PC-3 (cell line): ENCODE measurements around the gene CALML6. TPM values are rescaled to one million over a fixed set of nuclear protein-coding genes. Genes with fewer than 3 reads are reported as not detected.

Experiments
- ATAC-seq: fragments of 200-7000 bp; cut with Tn5 transposase; 2 replicates; pipeline ENCODE4 v1.9.1; 2020; ENCODE audit warnings: mild to moderate bottlenecking, moderate library complexity
- BruUV-seq: library from RNA; stranded (reverse); fragments of 400-500 nt; replicated peaks from 2 replicates; lab custom pipeline; 2021; lab: Mats Ljungman, UMichigan
- CTCF ChIA-PET: fragments of 300-600 bp; sonication (Branson Sonifier 250); formaldehyde crosslinking; loops from one replicate; lab custom pipeline; 2022; ENCODE audit warnings: antibody characterized with exemption; lab: Charles Lee
- POLR2A ChIA-PET: fragments of 300-600 bp; sonication (Branson Sonifier 250); formaldehyde crosslinking; loops from one replicate; lab custom pipeline; 2022; ENCODE audit warnings: antibody characterized with exemption; ENCODE audit not compliant: unreplicated experiment; lab: Charles Lee
- DNase-seq: peaks from one replicate; pipeline ENCODE4 v3.0.0-alpha.2; 2015
- H2AFZ ChIP-seq: fragments of 300-600 bp; sonication (generic); 2 replicates; pipeline ENCODE4 v1.6.0; 2016; ENCODE audit warnings: antibody characterized with exemption, low read length
- H3F3A ChIP-seq: fragments of 300-600 bp; sonication (generic); one replicate; pipeline ENCODE4 v1.6.0; 2017; ENCODE audit warnings: antibody characterized with exemption, low read length, control low read depth, mild to moderate bottlenecking; ENCODE audit not compliant: unreplicated experiment
- H3K27ac ChIP-seq: fragments of 300-600 bp; sonication (generic); 2 replicates; pipeline ENCODE4 v1.5.1; 2016; ENCODE audit warnings: mild to moderate bottlenecking, low read length
- H3K27me3 ChIP-seq: fragments of 300-600 bp; sonication (generic); 2 replicates; pipeline ENCODE4 v1.6.1; 2016; ENCODE audit warnings: low read length, mixed read lengths
- H3K36me3 ChIP-seq: fragments of 300-600 bp; sonication (generic); 2 replicates; pipeline ENCODE4 v1.6.1; 2016; ENCODE audit warnings: low read depth, mixed run types, low read length, mixed read lengths
- H3K4me1 ChIP-seq: fragments of 300-600 bp; sonication (generic); 2 replicates; pipeline ENCODE4 v1.5.1; 2016; ENCODE audit warnings: low read length; ENCODE audit not compliant: insufficient read depth
- H3K4me2 ChIP-seq: fragments of 300-600 bp; sonication (generic); 2 replicates; pipeline ENCODE4 v1.6.0; 2016; ENCODE audit warnings: low read length
- H3K4me3 ChIP-seq: fragments of 300-600 bp; sonication (generic); 2 replicates; pipeline ENCODE4 v1.5.1; 2016; ENCODE audit warnings: mild to moderate bottlenecking, low read length, mixed read lengths
- H3K79me2 ChIP-seq: fragments of 300-600 bp; sonication (generic); 2 replicates; pipeline ENCODE4 v1.6.1; 2017; ENCODE audit warnings: low read length, mixed read lengths
- H3K9ac ChIP-seq: fragments of 300-600 bp; sonication (generic); 2 replicates; pipeline ENCODE4 v1.6.0; 2016; ENCODE audit warnings: mild to moderate bottlenecking, low read length
- H3K9me2 ChIP-seq: fragments of 300-600 bp; sonication (generic); replicated peaks from 2 replicates; pipeline ENCODE4 v1.6.1; 2016; ENCODE audit warnings: mixed run types, low read length, mixed read lengths
- H3K9me3 ChIP-seq: fragments of 300-600 bp; sonication (generic); 2 replicates; pipeline ENCODE4 v1.6.1; 2016; ENCODE audit warnings: low read length, mixed read lengths
- H4K20me1 ChIP-seq: fragments of 300-600 bp; sonication (generic); 2 replicates; pipeline ENCODE4 v1.6.1; 2016; ENCODE audit warnings: low read length, mixed read lengths
- EZH2 ChIP-seq: fragments of 300-600 bp; sonication (generic); IDR thresholded peaks from one replicate; pipeline ENCODE4 v1.6.1; 2017; ENCODE audit warnings: antibody characterized with exemption, mild to moderate bottlenecking, low read length; ENCODE audit not compliant: unreplicated experiment
- EZH2phosphoT487 ChIP-seq: fragments of 300-600 bp; sonication (generic); IDR thresholded peaks from 2 replicates; pipeline ENCODE4 v1.6.1; 2018; ENCODE audit warnings: mild to moderate bottlenecking, antibody characterized with exemption, low read length, borderline replicate concordance
- intact Hi-C: fragments of 100-400 bp; cut with micrococcal nuclease; formaldehyde crosslinking; loops from 2 replicates; pipeline ENCODE4 v1.9.0; 2023
- total RNA-seq: library from RNA; depleted of rRNA; stranded (reverse); fragments of >200 nt; gene quantifications from 2 replicates; pipeline ENCODE4 v1.2.3, GENCODE V29; 2014
- TF ChIP-seq, protein P1 (sequence below): fragments of 300-600 bp; sonication (generic); conservative IDR thresholded peaks from 2 replicates; pipeline ENCODE4 v1.5.1; 2017; ENCODE audit warnings: antibody characterized with exemption, low read depth, mild to moderate bottlenecking, low read length

CALML6 gene
- total RNA-seq, 1 experiment from 2014 or later = 1.7 TPM

DNA sequence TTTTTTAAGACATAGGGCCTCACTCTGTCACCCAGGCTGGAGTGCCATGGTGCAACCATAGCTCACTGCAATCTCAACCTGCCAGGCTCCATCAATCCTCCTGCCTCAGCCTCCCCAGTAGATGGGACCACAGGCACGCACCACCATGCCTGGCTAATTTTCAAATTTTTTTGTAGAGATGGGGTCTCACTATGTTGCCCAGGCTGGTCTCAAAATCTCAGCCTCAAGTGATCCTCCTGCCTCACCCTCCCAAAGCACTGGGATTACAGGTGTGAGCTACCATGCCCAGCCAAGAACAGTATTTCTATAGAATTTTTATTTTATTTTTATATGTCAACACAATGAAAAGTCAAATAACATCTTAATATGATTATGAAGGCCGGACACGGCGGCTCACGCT is 35.1 kb upstream of the CALML6 start:
- Histone ChIP-seq H3K9ac (no peak overlapping the region), H3K4me2 (no peak overlapping the region), H3K27ac (no peak overlapping the region), H3F3A (peaks cover 5% of the 10 kb centered on the region), H3K27me3 (no peaks in the 10 kb centered on the region), H3K36me3 (peaks cover 42% of the 10 kb centered on the region), H4K20me1 (peaks cover 85% of the 10 kb centered on the region), H3K79me2 (peaks cover 100% of the 10 kb centered on the region), H3K9me2 (no peaks in the 10 kb centered on the region), H2AFZ (no peak overlapping the region), H3K4me1 (no peaks in the 10 kb centered on the region), H3K4me3 (no peak overlapping the region), H3K9me3 (no peaks in the 10 kb centered on the region)
- POLR2A ChIA-PET = no interaction called here
- intact Hi-C loops = no loop called here
- CTCF ChIA-PET = no interaction called here
- no peak for DNase-seq
- TF ChIP-seq EZH2phosphoT487 = no peak
- no peak for TF ChIP-seq EZH2
- TF ChIP-seq, protein P1, sequence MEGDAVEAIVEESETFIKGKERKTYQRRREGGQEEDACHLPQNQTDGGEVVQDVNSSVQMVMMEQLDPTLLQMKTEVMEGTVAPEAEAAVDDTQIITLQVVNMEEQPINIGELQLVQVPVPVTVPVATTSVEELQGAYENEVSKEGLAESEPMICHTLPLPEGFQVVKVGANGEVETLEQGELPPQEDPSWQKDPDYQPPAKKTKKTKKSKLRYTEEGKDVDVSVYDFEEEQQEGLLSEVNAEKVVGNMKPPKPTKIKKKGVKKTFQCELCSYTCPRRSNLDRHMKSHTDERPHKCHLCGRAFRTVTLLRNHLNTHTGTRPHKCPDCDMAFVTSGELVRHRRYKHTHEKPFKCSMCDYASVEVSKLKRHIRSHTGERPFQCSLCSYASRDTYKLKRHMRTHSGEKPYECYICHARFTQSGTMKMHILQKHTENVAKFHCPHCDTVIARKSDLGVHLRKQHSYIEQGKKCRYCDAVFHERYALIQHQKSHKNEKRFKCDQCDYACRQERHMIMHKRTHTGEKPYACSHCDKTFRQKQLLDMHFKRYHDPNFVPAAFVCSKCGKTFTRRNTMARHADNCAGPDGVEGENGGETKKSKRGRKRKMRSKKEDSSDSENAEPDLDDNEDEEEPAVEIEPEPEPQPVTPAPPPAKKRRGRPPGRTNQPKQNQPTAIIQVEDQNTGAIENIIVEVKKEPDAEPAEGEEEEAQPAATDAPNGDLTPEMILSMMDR = no peak
- BruUV-seq = no TSS peak
- no peak for ATAC-seq

DNA sequence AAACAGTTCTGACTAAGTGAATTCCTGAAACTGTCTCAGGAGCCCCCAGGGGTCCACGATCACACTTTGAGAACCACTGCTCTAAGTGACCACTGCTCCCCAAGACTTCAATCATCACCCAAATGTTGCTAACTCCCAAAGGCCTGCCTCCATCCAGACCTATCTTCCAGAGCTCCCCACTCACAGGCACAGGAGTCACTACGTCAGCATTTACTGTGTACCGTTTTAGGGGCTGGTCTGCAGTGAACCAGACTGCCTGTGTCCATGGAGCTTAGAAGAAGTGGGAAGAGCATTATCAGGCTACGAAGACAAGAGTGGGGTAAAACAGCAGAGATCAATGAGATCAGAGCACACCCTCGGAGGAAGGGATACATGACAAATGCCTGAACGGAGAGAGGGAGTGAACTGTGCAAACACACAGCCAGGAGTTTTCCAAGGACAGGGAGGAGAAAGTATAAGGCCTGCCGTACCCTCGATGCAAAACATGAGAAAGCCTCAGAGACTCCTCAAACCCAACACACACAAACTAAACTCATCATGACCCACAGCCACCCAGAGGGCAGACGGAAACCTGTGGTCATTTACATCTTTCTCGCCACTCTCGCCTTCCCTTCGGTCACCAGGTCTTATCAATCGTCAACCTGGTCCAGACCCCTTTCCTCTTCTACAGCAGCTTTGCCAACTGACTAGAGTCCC is 34.3 kb upstream of the CALML6 start:
- Histone ChIP-seq H3K27me3 (no peaks in the 10 kb centered on the region), H3K9me3 (no peaks in the 10 kb centered on the region), H3K79me2 (peaks cover 100% of the 10 kb centered on the region), H3K36me3 (peaks cover 34% of the 10 kb centered on the region), H4K20me1 (peaks cover 78% of the 10 kb centered on the region), H2AFZ (no peak overlapping the region), H3K27ac (no peak overlapping the region), H3K4me2 (no peak overlapping the region), H3F3A (peaks cover 5% of the 10 kb centered on the region), H3K4me3 (no peak overlapping the region), H3K4me1 (no peaks in the 10 kb centered on the region), H3K9ac (no peak overlapping the region), H3K9me2 (no peaks in the 10 kb centered on the region)
- TF ChIP-seq, protein P1 = no peak
- no peak for TF ChIP-seq EZH2phosphoT487
- no peak for TF ChIP-seq EZH2
- no TSS peak for BruUV-seq
- intact Hi-C loops = no loop called here
- ChIA-PET POLR2A (no interaction called here), CTCF (no interaction called here)
- no peak for DNase-seq
- ATAC-seq = no peak

- Histone ChIP-seq H4K20me1 (peaks cover 78% of the 10 kb centered on the region), H3K9me3 (no peaks in the 10 kb centered on the region), H3K4me2 (no peak overlapping the region), H3K79me2 (peaks cover 100% of the 10 kb centered on the region), H2AFZ (no peak overlapping the region), H3K27me3 (no peaks in the 10 kb centered on the region), H3K9ac (no peak overlapping the region), H3K4me3 (no peak overlapping the region), H3K27ac (no peak overlapping the region), H3K9me2 (no peaks in the 10 kb centered on the region), H3K4me1 (no peaks in the 10 kb centered on the region), H3F3A (peaks cover 5% of the 10 kb centered on the region), H3K36me3 (peaks cover 24% of the 10 kb centered on the region; the same call in 1 of the 2 replicates)
- DNase-seq (no peak), ATAC-seq (no peak)
- ChIA-PET CTCF (no interaction called here), POLR2A (no interaction called here)
- no TSS peak for BruUV-seq
- TF ChIP-seq, protein P1 = no peak
- TF ChIP-seq EZH2phosphoT487 (no peak), EZH2 (no peak)
- intact Hi-C loops = no loop called here
Observed at GRCh38 chr1:1881727-1882126, 33.3 kb upstream of the CALML6 start.
